Mesodermal cell (in vitro differentiated cells): ENCODE measurements around the gene C13orf46.

Experiments used
- H3K27ac ChIP-seq: 2 replicates; pipeline ENCODE4 v1.7.0; 2013; ENCODE audit warnings: mild to moderate bottlenecking, low read depth, low read length, moderate library complexity; ENCODE audit not compliant: severe bottlenecking
- H3K36me3 ChIP-seq: 2 replicates; pipeline ENCODE4 v1.7.1; 2013; ENCODE audit warnings: mild to moderate bottlenecking, low read length, moderate library complexity; ENCODE audit not compliant: control insufficient read depth, insufficient read depth
- H3K4me1 ChIP-seq: one replicate; pipeline ENCODE4 v1.7.1; 2013; ENCODE audit warnings: mild to moderate bottlenecking, low read length; ENCODE audit not compliant: insufficient read depth, control insufficient read depth, poor library complexity, severe bottlenecking
- H3K4me3 ChIP-seq: 2 replicates; pipeline ENCODE4 v1.7.0; 2013; ENCODE audit warnings: low read length, control low read depth, mild to moderate bottlenecking; ENCODE audit not compliant: insufficient read depth, poor library complexity, severe bottlenecking; ENCODE audit errors: extremely low read depth
- H3K9me3 ChIP-seq: 2 replicates; pipeline ENCODE4 v1.7.1; 2013; ENCODE audit warnings: mild to moderate bottlenecking, low read length, moderate library complexity; ENCODE audit not compliant: control insufficient read depth
- WGBS, 2 experiments: methylation state at CpG; one replicate each; pipeline ENCODE4 v1.1.5; 2013; ENCODE audit warnings: missing lambda C conversion rate in 2 of 2; ENCODE audit not compliant: insufficient coverage in 2 of 2; 5-methylcytosine and 5-hydroxymethylcytosine counted together

The C13orf46 gene

DNA sequence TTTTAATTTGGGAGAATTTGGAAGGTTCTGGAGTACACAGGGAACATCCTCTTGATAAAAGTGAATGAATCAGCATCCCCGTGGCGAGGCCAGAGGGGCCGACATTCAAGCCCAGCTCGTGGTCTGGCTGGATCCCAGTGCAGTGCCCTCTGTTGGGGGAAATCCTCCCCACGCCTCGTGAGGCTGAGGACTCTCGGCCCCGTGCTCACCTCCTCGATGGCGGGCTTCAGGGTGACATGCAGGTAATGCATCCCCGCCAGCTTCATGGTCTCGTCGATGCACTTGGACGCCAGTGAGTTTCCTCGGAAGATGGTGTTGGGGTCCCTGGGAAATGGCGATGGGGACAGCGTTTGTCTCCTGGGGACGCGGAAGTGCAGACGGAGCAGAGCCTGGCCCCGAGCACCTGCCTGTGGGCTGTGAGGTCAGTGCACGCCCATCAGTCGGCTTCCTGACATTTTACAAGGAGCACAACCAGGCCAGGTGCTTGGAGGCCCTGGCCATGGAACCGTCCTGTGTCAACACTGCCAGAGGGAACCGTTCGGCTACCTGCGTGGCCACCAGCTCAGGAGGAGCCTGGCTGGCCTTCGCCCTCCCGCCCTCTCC, 43.3 kb upstream of the C13orf46 start:
- Histone ChIP-seq H3K4me3 (no peak overlapping the region), H3K36me3 (peaks cover 93% of the 10 kb centered on the region), H3K27ac (no peak overlapping the region), H3K9me3 (no peaks in the 10 kb centered on the region), H3K4me1 (peaks cover 2% of the 10 kb centered on the region)
- WGBS, 2 experiments: 86 to 88% methylated on average over 29 of the region's 29 CpGs

GRCh38 chr13:114016321-114017027, 42.6 kb upstream of the C13orf46 start:
- 94 to 95% methylated on average over 30 of the region's 30 CpGs for WGBS, 2 experiments
- peaks cover 2% of the 10 kb centered on the region for H3K4me1 ChIP-seq
- H3K36me3 ChIP-seq: peaks cover 91% of the 10 kb centered on the region
- H3K9me3 ChIP-seq: no peaks in the 10 kb centered on the region
- H3K4me3 ChIP-seq: no peak overlapping the region
- H3K27ac ChIP-seq: no peak overlapping the region

GRCh38 chr13:114015969-114016295, 42.1 kb upstream of the C13orf46 start:
- H3K4me1 ChIP-seq: peaks cover 2% of the 10 kb centered on the region
- H3K9me3 ChIP-seq: no peaks in the 10 kb centered on the region
- no peak overlapping the region for H3K4me3 ChIP-seq
- WGBS, 2 experiments: 92% methylated on average over 11 of the region's 11 CpGs
- H3K36me3 ChIP-seq: peaks cover 90% of the 10 kb centered on the region
- no peak overlapping the region for H3K27ac ChIP-seq

- Histone ChIP-seq H3K36me3 (peaks cover 87% of the 10 kb centered on the region), H3K27ac (no peak overlapping the region), H3K9me3 (no peaks in the 10 kb centered on the region), H3K4me3 (no peak overlapping the region), H3K4me1 (peaks cover 2% of the 10 kb centered on the region)
- WGBS, 2 experiments: 94 to 96% methylated on average over 40 of the region's 40 CpGs
These were observed 41.5 kb upstream of the C13orf46 start for GRCh38 chr13:114015111-114015968.

GRCh38 chr13:114013952-114014629, 40.2 kb upstream of the C13orf46 start:
- no peak overlapping the region for H3K4me3 ChIP-seq
- peaks cover 91% of the 10 kb centered on the region for H3K36me3 ChIP-seq
- 97% methylated on average over 20 to 21 of the region's 22 CpGs for WGBS, 2 experiments
- no peak overlapping the region for H3K27ac ChIP-seq
- no peaks in the 10 kb centered on the region for H3K9me3 ChIP-seq
- peaks cover 2% of the 10 kb centered on the region for H3K4me1 ChIP-seq

- Histone ChIP-seq H3K27ac (no peak overlapping the region), H3K36me3 (peaks cover 87% of the 10 kb centered on the region), H3K9me3 (no peaks in the 10 kb centered on the region), H3K4me1 (peaks cover 2% of the 10 kb centered on the region), H3K4me3 (no peak overlapping the region)
- 76 to 83% methylated on average over 4 of the region's 4 CpGs for WGBS, 2 experiments
These were observed 39.5 kb upstream of the C13orf46 start for GRCh38 chr13:114013336-114013735.

DNA sequence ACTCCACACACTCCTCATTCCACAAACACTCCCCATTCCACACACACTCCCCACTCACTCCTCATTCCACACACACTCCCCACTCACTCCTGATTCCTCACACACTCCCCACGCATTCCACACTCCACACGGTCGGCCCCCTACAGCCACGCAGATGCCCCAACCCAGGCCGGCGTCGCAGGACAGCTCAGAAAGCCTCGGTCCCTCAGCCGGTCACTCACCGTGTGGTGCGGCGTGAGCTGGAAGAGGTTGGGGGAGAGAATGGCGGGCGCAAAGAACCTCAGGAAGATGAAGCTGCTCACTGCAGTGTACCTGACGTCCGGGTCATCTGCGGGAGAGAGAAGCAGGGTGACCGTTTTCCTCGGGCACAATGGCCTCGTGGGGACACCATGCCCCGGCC, 39.0 kb upstream of the C13orf46 start:
- Histone ChIP-seq H3K36me3 (peaks cover 83% of the 10 kb centered on the region), H3K27ac (no peak overlapping the region), H3K4me1 (peaks cover 2% of the 10 kb centered on the region), H3K4me3 (no peak overlapping the region), H3K9me3 (no peaks in the 10 kb centered on the region)
- WGBS, 2 experiments: 97% methylated on average over 17 to 21 of the region's 21 CpGs

- no peaks in the 10 kb centered on the region for H3K9me3 ChIP-seq
- H3K27ac ChIP-seq: no peak overlapping the region
- H3K4me1 ChIP-seq: peaks cover 2% of the 10 kb centered on the region
- 95 to 98% methylated on average over 16 to 17 of the region's 17 CpGs for WGBS, 2 experiments
- no peak overlapping the region for H3K4me3 ChIP-seq
- peaks cover 75% of the 10 kb centered on the region for H3K36me3 ChIP-seq
These were observed 38.3 kb upstream of the C13orf46 start for GRCh38 chr13:114012141-114012540.

DNA sequence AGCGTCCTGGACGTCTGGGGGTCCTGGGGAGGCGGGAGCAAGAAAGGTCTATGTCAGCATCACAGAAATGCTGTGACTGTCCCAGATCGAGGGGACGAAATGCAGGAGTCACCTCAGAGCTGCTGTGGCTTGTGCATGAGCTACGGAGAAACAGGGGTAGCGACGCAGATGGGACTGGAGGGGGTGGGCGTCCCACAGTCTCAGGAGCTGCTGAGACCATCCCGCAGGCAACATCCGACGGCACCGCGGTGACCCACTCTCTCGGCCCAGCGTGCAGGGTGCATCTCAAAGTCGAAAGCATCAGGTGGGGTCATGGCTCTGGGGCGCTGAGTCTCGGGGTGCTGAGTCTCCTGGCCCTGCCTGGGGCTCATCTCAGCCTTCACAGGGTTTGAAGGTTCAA, 37.4 kb upstream of the C13orf46 start:
- Histone ChIP-seq H3K27ac (no peak overlapping the region), H3K36me3 (peaks cover 66% of the 10 kb centered on the region), H3K4me1 (peaks cover 2% of the 10 kb centered on the region), H3K4me3 (no peak overlapping the region), H3K9me3 (no peaks in the 10 kb centered on the region)
- 96 to 97% methylated on average over 19 of the region's 19 CpGs for WGBS, 2 experiments

DNA sequence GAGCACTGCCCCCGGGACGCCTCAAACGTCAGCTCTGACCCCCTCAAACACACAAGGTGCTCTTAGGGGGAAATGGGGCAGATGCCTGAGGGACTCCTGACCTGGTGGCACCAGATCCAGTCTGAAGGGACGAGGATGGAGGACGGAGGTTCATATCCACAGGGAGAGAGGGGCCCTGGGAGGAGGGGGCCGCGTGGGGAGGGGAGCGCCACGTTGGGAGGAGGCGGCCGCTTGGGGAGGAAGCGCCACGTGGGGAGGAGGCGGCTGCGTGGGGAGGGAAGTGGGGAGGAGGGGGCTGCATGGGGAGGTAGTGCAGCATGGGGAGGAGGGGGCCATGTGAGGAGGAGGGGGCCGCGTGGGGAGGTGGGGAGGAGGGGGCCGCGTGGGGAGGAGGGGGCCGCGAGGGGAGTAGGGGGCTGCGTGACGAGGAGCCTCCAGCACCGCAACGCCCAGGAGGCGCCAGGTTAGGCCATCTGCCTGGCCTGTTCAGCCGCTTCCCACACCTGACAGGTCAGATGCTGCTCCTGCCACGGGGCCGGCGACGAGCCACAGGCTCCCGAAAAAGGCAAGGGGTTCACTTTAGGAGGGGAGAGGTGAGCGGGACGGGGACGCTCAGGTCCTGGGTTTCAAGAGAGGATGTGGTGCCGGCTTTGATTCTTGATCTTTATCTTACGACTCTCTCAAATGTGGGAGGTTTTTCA, 36.7 kb upstream of the C13orf46 start:
- no peak overlapping the region for H3K27ac ChIP-seq
- 86 to 95% methylated on average over 16 to 23 of the region's 37 CpGs for WGBS, 2 experiments
- no peak overlapping the region for H3K4me3 ChIP-seq
- H3K36me3 ChIP-seq: peaks cover 59% of the 10 kb centered on the region
- no peaks in the 10 kb centered on the region for H3K9me3 ChIP-seq
- H3K4me1 ChIP-seq: peaks cover under 1% of the 10 kb centered on the region
